ENCODE measurements around the gene NLN.

GRCh38 chr5:65799857-65800256, 77.9 kb downstream of the NLN start:
- TF ChIP-seq CTCF (optimal IDR thresholded peaks at IDR 0.05 in 1 of 3, IDR thresholded peaks at IDR 0.05 in 1 of 3, conservative IDR thresholded peaks at IDR 0.05 in 1 of 3; ENCODE audit: extremely low read depth in 1 of 3, insufficient read depth in 2 of 3, low read length in 3 of 3) (no peak), EZH2 (IDR thresholded peaks at IDR 0.05; ENCODE audit: low read length) (no peak)
